PFSK-1 (cell line): Measurements from ENCODE around the gene OGFOD3.

Experiments used
- POLR2AphosphoS5 ChIP-seq: IDR thresholded peaks from 2 replicates; pipeline ENCODE4 v1.6.1; 2012; ENCODE audit warnings: low read depth, mild to moderate bottlenecking, control low read depth, low read length, moderate library complexity
- TAF1 ChIP-seq: IDR thresholded peaks from 2 replicates; pipeline ENCODE4 v1.6.1; 2012; ENCODE audit warnings: low read length, control low read depth, borderline replicate concordance; ENCODE audit not compliant: insufficient read depth

- TF ChIP-seq POLR2AphosphoS5 (no peak), TAF1 (no peak)
Observed at GRCh38 chr17:82346342-82347300, 71.8 kb downstream of the OGFOD3 start.
